ENCODE results near the gene ZNF718. TPM values are rescaled to one million over a fixed set of nuclear protein-coding genes. Genes with fewer than 3 reads are reported as not detected.
A peak's percentile ranks its signal among the peaks of the same experiment; 100 is the strongest.
"Not testable (repeated sequence)": the region's sequence is repeated elsewhere in the genome, so short reads cannot be mapped to it uniquely, and the experiment has no call there.

Gene ZNF718
- total RNA-seq, 1 donor from 2014 or later = 11.4 TPM

GRCh38 chr4:147233-147632 lies 22.9 kb downstream of the ZNF718 start:
- no peak for DNase-seq (ENCODE audit: extremely low read depth, low read depth, low spot score)

GRCh38 chr4:161496-162284 lies 37.4 kb downstream of the ZNF718 start:
- no peak for DNase-seq (ENCODE audit: extremely low read depth, low read depth, low spot score)

- DNase-seq (ENCODE audit: extremely low read depth, low read depth, low spot score) = not testable (repeated sequence)
Measured at GRCh38 chr4:169640-170039, 45.3 kb downstream of the ZNF718 start.

GRCh38 chr4:171318-171717 lies 47.0 kb downstream of the ZNF718 start:
- DNase-seq (ENCODE audit: extremely low read depth, low read depth, low spot score) = not testable (repeated sequence)

GRCh38 chr4:173666-174314 lies 49.5 kb downstream of the ZNF718 start:
- no peak for DNase-seq (ENCODE audit: extremely low read depth, low read depth, low spot score)

- DNase-seq (ENCODE audit: extremely low read depth, low read depth, low spot score) = no peak
Measured at GRCh38 chr4:175986-176385, 51.7 kb downstream of the ZNF718 start.

GRCh38 chr4:176995-177394 lies 52.7 kb downstream of the ZNF718 start:
- no peak for DNase-seq (ENCODE audit: extremely low read depth, low read depth, low spot score)

GRCh38 chr4:182225-182624 lies 57.9 kb downstream of the ZNF718 start:
- not testable (repeated sequence) for DNase-seq (ENCODE audit: extremely low read depth, low read depth, low spot score)

- no peak for DNase-seq (ENCODE audit: extremely low read depth, low read depth, low spot score)
Measured at GRCh38 chr4:188091-188490, 63.8 kb downstream of the ZNF718 start.

- DNase-seq (ENCODE audit: extremely low read depth, low read depth, low spot score) = not testable (repeated sequence)
Measured at GRCh38 chr4:195159-195558, 70.9 kb downstream of the ZNF718 start.

GRCh38 chr4:200936-201335 lies 76.6 kb downstream of the ZNF718 start:
- DNase-seq (ENCODE audit: extremely low read depth, low read depth, low spot score) = no peak

GRCh38 chr4:202822-203221 lies 78.5 kb downstream of the ZNF718 start:
- not testable (repeated sequence) for DNase-seq (ENCODE audit: extremely low read depth, low read depth, low spot score)

GRCh38 chr4:205097-205756 lies 80.9 kb downstream of the ZNF718 start:
- no peak for DNase-seq (ENCODE audit: extremely low read depth, low read depth, low spot score)

GRCh38 chr4:206054-206453 lies 81.8 kb downstream of the ZNF718 start:
- DNase-seq (ENCODE audit: extremely low read depth, low read depth, low spot score) = no peak

GRCh38 chr4:208416-209096 lies 84.3 kb downstream of the ZNF718 start:
- DNase-seq (ENCODE audit: extremely low read depth, low read depth, low spot score) = not testable (repeated sequence)

GRCh38 chr4:211033-211511 lies 86.8 kb downstream of the ZNF718 start:
- DNase-seq (ENCODE audit: extremely low read depth, low read depth, low spot score) = no peak

- peak; percentile 51 for DNase-seq (ENCODE audit: extremely low read depth, low read depth, low spot score)
Measured at GRCh38 chr4:212438-213188, 88.3 kb downstream of the ZNF718 start.

- DNase-seq (ENCODE audit: extremely low read depth, low read depth, low spot score) = not testable (repeated sequence)
Measured at GRCh38 chr4:213189-213535, 88.9 kb downstream of the ZNF718 start.
